ENCODE measurements around the gene SASH3.

Gene SASH3

GRCh38 chrX:129843459-129844306, 63.9 kb downstream of the SASH3 start, which contains the start of gene ZDHHC9:
TSS of gene ZDHHC9 (minus strand) at chrX:129843886. CDS start at chrX:129841945, 1,941 bp downstream.
- DNase-seq (ENCODE audit: insufficient read length, low spot score) (peak; percentile 65), FAIRE-seq (no peak)

Data from HTR-8/SVneo (cell line).